Liver (tissue), 3 donors: Measurements from ENCODE around the gene SCG3.

Experiments
- ATF3 ChIP-seq: IDR thresholded peaks from 2 replicates; pipeline ENCODE4 v1.6.1; 2016; ENCODE audit warnings: antibody characterized with exemption
- CTCF ChIP-seq: fragments of 150-350 bp; IDR thresholded peaks from 2 replicates; pipeline ENCODE4 v1.5.1; 2017; ENCODE audit warnings: improper control_type of control experiment, low read depth, low read length; ENCODE audit not compliant: missing input control
- FOXA1 ChIP-seq: IDR thresholded peaks from 2 replicates; pipeline ENCODE4 v1.6.1; 2016; ENCODE audit warnings: antibody characterized with exemption
- FOXA2 ChIP-seq: IDR thresholded peaks from 2 replicates; pipeline ENCODE4 v1.6.1; 2016; ENCODE audit warnings: antibody characterized with exemption
- HNF4A ChIP-seq, 2 donors: conservative IDR thresholded peaks; 2 replicates each; pipeline ENCODE4 v1.6.1; 2016; ENCODE audit warnings: antibody characterized with exemption in 2 of 2, mild to moderate bottlenecking in 2 of 2
- HNF4G ChIP-seq: IDR thresholded peaks from 2 replicates; pipeline ENCODE4 v1.6.1; 2016; ENCODE audit warnings: antibody characterized with exemption
- JUND ChIP-seq, 2 donors: IDR thresholded peaks; 2 replicates each; pipeline ENCODE4 v1.6.1; 2016; ENCODE audit warnings: antibody characterized with exemption in 2 of 2
- MAX ChIP-seq: IDR thresholded peaks from 2 replicates; pipeline ENCODE4 v1.6.1; 2016; ENCODE audit warnings: antibody characterized with exemption
- RAD21 ChIP-seq, 2 donors: IDR thresholded peaks; 2 replicates each; pipeline ENCODE4 v1.6.1; 2016; ENCODE audit warnings: antibody characterized with exemption in 2 of 2, mild to moderate bottlenecking in 2 of 2
- REST ChIP-seq: IDR thresholded peaks from 2 replicates; pipeline ENCODE4 v1.6.1; 2016; ENCODE audit warnings: antibody characterized with exemption, mild to moderate bottlenecking
- SP1 ChIP-seq: IDR thresholded peaks from 2 replicates; pipeline ENCODE4 v1.6.1; 2018; ENCODE audit warnings: antibody characterized with exemption, mild to moderate bottlenecking
- TAF1 ChIP-seq: conservative IDR thresholded peaks from 2 replicates; pipeline ENCODE4 v1.6.1; 2016; ENCODE audit warnings: antibody characterized with exemption, mild to moderate bottlenecking
- YY1 ChIP-seq: IDR thresholded peaks from 2 replicates; pipeline ENCODE4 v1.6.1; 2016; ENCODE audit warnings: antibody characterized with exemption, mild to moderate bottlenecking
- donor health status: healthy.
- donor health status: healthy.

- no peak for TF ChIP-seq REST
- no peak for TF ChIP-seq MAX
- no peak for TF ChIP-seq ATF3
- no peak for TF ChIP-seq TAF1
- TF ChIP-seq CTCF, result no peak
- no peak for TF ChIP-seq HNF4G
- no peak for TF ChIP-seq SP1
- no peak for TF ChIP-seq RAD21 (IDR thresholded peaks at IDR 0.05)
- no peak for TF ChIP-seq HNF4A (conservative IDR thresholded peaks at IDR 0.05)
- no peak for TF ChIP-seq YY1
- TF ChIP-seq JUND (IDR thresholded peaks at IDR 0.05), result no peak
- no peak for TF ChIP-seq FOXA1
- no peak for TF ChIP-seq FOXA2
These were observed 86.7 kb downstream of the SCG3 start for GRCh38 chr15:51768018-51768417.
